ENCODE results near the gene CD55. TPM values are rescaled to one million over a fixed set of nuclear protein-coding genes. Genes with fewer than 3 reads are reported as not detected.

The CD55 gene
- total and polyA plus RNA-seq, 2 donors (not counting 1 experiment from before 2014, with no cell fraction given), result 46.1 to 77.7 TPM

GRCh38 chr1:207335138-207335537, 13.7 kb downstream of the CD55 start:
- Histone ChIP-seq H4K20me1 (ENCODE audit: control insufficient read depth, extremely low read depth, insufficient read depth, low read length) (no peaks in the 10 kb centered on the region), H3K4me2 (ENCODE audit: extremely low read depth, insufficient read depth, low read length) (no peak overlapping the region), H3K36me3 (ENCODE audit: control insufficient read depth, insufficient read depth, low read length) (peaks cover 2% of the 10 kb centered on the region), H2AFZ (ENCODE audit: low read length) (no peak overlapping the region), H3K4me1 (ENCODE audit: control insufficient read depth, extremely low read depth, insufficient read depth, low read length) (no peaks in the 10 kb centered on the region), H3K27ac (ENCODE audit: insufficient read depth, low read length) (no peak overlapping the region), H3K79me2 (ENCODE audit: control insufficient read depth, insufficient read depth, low read length) (no peaks in the 10 kb centered on the region), H3K9ac (ENCODE audit: insufficient read depth, low read length) (no peak overlapping the region), H3K27me3 (ENCODE audit: control insufficient read depth, insufficient read depth, low read length) (no peaks in the 10 kb centered on the region), H3K9me3 (ENCODE audit: control insufficient read depth, insufficient read depth, low read depth, low read length) (no peaks in the 10 kb centered on the region), H3K4me3 (replicated peaks in 1 of 4; ENCODE audit: control extremely low read depth in 1 of 4, insufficient read depth in 1 of 4, low read depth in 3 of 4, low read length in 4 of 4) (no peak overlapping the region)
- TF ChIP-seq EZH2 (IDR thresholded peaks at IDR 0.05; ENCODE audit: low read length, missing control alignments), result no peak
- TF ChIP-seq CTCF (conservative IDR thresholded peaks at IDR 0.05 in 1 of 2, IDR thresholded peaks at IDR 0.05 in 1 of 2; ENCODE audit: low read depth in 1 of 2, low read length in 2 of 2), result no peak
- DNase-seq (ENCODE audit: low read depth in 2 of 2), result no peak

- DNase-seq (ENCODE audit: low read depth in 2 of 2), result peak in 1 of 2 donors; percentile 22
- TF ChIP-seq CTCF (conservative IDR thresholded peaks at IDR 0.05 in 1 of 2, IDR thresholded peaks at IDR 0.05 in 1 of 2; ENCODE audit: low read depth in 1 of 2, low read length in 2 of 2) (no peak), EZH2 (IDR thresholded peaks at IDR 0.05; ENCODE audit: low read length, missing control alignments) (no peak)
- no peaks in the 10 kb centered on the region for H4K20me1 ChIP-seq (ENCODE audit: control insufficient read depth, extremely low read depth, insufficient read depth, low read length)
- no peak overlapping the region for H2AFZ ChIP-seq (ENCODE audit: low read length)
- H3K36me3 ChIP-seq (ENCODE audit: control insufficient read depth, insufficient read depth, low read length), result peaks cover 2% of the 10 kb centered on the region
- H3K4me1 ChIP-seq (ENCODE audit: control insufficient read depth, extremely low read depth, insufficient read depth, low read length), result no peaks in the 10 kb centered on the region
- no peaks in the 10 kb centered on the region for H3K27me3 ChIP-seq (ENCODE audit: control insufficient read depth, insufficient read depth, low read length)
- H3K9me3 ChIP-seq (ENCODE audit: control insufficient read depth, insufficient read depth, low read depth, low read length), result no peaks in the 10 kb centered on the region
- no peak overlapping the region for H3K4me2 ChIP-seq (ENCODE audit: extremely low read depth, insufficient read depth, low read length)
- H3K27ac ChIP-seq (ENCODE audit: insufficient read depth, low read length), result no peak overlapping the region
- H3K79me2 ChIP-seq (ENCODE audit: control insufficient read depth, insufficient read depth, low read length), result no peaks in the 10 kb centered on the region
- H3K4me3 ChIP-seq (replicated peaks in 1 of 4; ENCODE audit: control extremely low read depth in 1 of 4, insufficient read depth in 1 of 4, low read depth in 3 of 4, low read length in 4 of 4), result no peak overlapping the region
- no peak overlapping the region for H3K9ac ChIP-seq (ENCODE audit: insufficient read depth, low read length)
These were observed 14.4 kb downstream of the CD55 start for GRCh38 chr1:207335695-207336363.

- H3K4me3 ChIP-seq (replicated peaks in 1 of 4; ENCODE audit: control extremely low read depth in 1 of 4, insufficient read depth in 1 of 4, low read depth in 3 of 4, low read length in 4 of 4), result no peak overlapping the region
- no peaks in the 10 kb centered on the region for H3K9me3 ChIP-seq (ENCODE audit: control insufficient read depth, insufficient read depth, low read depth, low read length)
- no peaks in the 10 kb centered on the region for H3K27me3 ChIP-seq (ENCODE audit: control insufficient read depth, insufficient read depth, low read length)
- no peaks in the 10 kb centered on the region for H4K20me1 ChIP-seq (ENCODE audit: control insufficient read depth, extremely low read depth, insufficient read depth, low read length)
- H3K36me3 ChIP-seq (ENCODE audit: control insufficient read depth, insufficient read depth, low read length), result peaks cover 2% of the 10 kb centered on the region
- TF ChIP-seq EZH2 (IDR thresholded peaks at IDR 0.05; ENCODE audit: low read length, missing control alignments) (no peak), CTCF (conservative IDR thresholded peaks at IDR 0.05 in 1 of 2, IDR thresholded peaks at IDR 0.05 in 1 of 2; ENCODE audit: low read depth in 1 of 2, low read length in 2 of 2) (no peak)
- H3K4me2 ChIP-seq (ENCODE audit: extremely low read depth, insufficient read depth, low read length), result no peak overlapping the region
- H3K4me1 ChIP-seq (ENCODE audit: control insufficient read depth, extremely low read depth, insufficient read depth, low read length), result no peaks in the 10 kb centered on the region
- H3K27ac ChIP-seq (ENCODE audit: insufficient read depth, low read length), result no peak overlapping the region
- DNase-seq (ENCODE audit: low read depth in 2 of 2), result peak; percentile 38 to 39
- H2AFZ ChIP-seq (ENCODE audit: low read length), result no peak overlapping the region
- no peaks in the 10 kb centered on the region for H3K79me2 ChIP-seq (ENCODE audit: control insufficient read depth, insufficient read depth, low read length)
- H3K9ac ChIP-seq (ENCODE audit: insufficient read depth, low read length), result no peak overlapping the region
These were observed 15.3 kb downstream of the CD55 start for GRCh38 chr1:207336559-207337467.

Data from fibroblast of lung (primary cell).